ENCODE data around the gene ACTR6. TPM values are rescaled to one million over a fixed set of nuclear protein-coding genes. Genes with fewer than 3 reads are reported as not detected.
"Not testable (repeated sequence)": the region's sequence is repeated elsewhere in the genome, so short reads cannot be mapped to it uniquely, and the experiment has no call there.

Gene ACTR6
- total RNA-seq, 3 donors from 2014 or later, result 11.2 to 33.5 (median 21.0) TPM

DNA sequence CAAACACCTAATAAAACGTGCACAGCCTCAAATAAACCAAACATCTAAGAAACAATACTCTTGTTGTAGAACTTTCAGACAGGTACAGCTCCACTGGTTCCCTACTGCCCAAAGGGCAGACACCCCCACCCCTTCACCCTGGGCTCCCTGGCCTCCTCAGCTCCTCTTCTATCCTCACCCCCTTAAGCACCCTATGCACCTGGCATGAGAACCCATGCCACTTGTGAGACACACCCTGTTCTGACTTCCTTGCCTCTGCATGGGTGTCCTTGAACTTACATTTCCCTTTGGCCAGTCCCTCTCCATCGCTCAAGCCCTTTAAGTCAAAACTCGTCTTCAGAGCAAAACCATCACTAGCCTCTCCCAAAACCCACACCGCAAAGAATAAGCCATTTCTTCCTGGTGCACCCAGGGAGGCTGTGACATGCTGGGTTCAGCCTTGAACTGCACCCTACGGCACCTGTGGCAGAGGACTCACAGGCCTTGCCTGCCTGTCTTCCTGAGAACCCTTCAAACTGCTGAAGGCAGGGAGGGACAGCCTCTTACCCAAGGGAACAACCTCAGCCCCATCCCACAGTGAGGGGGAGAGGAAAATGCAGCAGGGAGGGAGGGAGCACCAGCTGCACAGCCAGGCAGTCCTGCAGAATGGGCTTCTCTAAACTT lies 12.6 kb upstream of the ACTR6 start:
- H3K36me3 ChIP-seq, result no peaks in the 10 kb centered on the region
- no peak for TF ChIP-seq POLR2AphosphoS5 (IDR thresholded peaks at IDR 0.05)
- TF ChIP-seq, protein P1, sequence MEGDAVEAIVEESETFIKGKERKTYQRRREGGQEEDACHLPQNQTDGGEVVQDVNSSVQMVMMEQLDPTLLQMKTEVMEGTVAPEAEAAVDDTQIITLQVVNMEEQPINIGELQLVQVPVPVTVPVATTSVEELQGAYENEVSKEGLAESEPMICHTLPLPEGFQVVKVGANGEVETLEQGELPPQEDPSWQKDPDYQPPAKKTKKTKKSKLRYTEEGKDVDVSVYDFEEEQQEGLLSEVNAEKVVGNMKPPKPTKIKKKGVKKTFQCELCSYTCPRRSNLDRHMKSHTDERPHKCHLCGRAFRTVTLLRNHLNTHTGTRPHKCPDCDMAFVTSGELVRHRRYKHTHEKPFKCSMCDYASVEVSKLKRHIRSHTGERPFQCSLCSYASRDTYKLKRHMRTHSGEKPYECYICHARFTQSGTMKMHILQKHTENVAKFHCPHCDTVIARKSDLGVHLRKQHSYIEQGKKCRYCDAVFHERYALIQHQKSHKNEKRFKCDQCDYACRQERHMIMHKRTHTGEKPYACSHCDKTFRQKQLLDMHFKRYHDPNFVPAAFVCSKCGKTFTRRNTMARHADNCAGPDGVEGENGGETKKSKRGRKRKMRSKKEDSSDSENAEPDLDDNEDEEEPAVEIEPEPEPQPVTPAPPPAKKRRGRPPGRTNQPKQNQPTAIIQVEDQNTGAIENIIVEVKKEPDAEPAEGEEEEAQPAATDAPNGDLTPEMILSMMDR (IDR thresholded peaks at IDR 0.05), result no peak
- TF ChIP-seq POLR2A (IDR thresholded peaks at IDR 0.05), result no peak
- DNase-seq (ENCODE audit: low spot score in 2 of 2), result no peak
- H3K27ac ChIP-seq, result no peak overlapping the region
- H3K4me3 ChIP-seq, result no peak overlapping the region
- H3K9me3 ChIP-seq, result no peaks in the 10 kb centered on the region
- no peaks in the 10 kb centered on the region for H3K27me3 ChIP-seq
- intact Hi-C loops (cut with DNase I; ENCODE audit: low total_unique reads), result loop anchor here (10.0 kb wide), 1 partner anchor 837 kb away; no protein-coding TSS in a partner anchor
- no peaks in the 10 kb centered on the region for H3K4me1 ChIP-seq

DNA sequence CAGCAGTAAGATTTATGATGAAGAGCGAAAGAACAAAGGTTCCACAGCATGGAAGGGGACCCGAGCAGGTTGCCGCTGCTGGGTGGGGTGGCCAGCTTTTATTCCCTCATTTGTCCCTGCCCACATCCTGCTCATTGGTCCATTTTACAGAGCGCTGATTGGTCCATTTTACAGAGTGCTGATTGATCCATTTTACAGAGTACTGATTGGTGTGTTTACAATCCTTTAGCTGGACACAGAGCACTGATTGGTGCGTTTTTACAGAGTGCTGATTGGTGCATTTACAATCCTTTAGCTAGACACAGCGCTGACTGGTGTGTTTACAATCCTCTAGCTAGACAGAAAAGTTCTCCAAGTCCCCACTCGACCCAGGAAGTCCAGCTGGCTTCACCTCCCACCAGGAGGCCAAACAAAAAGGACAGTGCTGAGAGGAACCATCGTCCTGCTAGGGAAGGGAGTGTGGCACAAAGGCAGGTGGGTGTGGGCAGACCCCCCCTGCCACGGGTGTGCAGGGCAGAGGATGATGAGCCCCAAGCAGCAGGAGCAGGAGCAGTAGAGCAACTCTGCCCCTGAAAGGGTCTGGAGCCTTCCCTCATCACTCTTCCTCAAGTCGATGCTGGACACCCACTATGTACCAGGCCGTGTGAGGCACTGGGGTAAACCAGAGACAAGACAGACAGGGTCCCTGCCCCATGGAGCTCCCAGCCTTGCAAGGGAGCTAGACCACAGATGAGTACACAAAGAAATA lies 11.6 kb upstream of the ACTR6 start:
- not testable (repeated sequence) for H3K4me3 ChIP-seq; H3K4me1 ChIP-seq; H3K27ac ChIP-seq; H3K36me3 ChIP-seq; H3K27me3 ChIP-seq; DNase-seq (ENCODE audit: low spot score in 2 of 2); H3K9me3 ChIP-seq
- intact Hi-C loops (cut with DNase I; ENCODE audit: low total_unique reads), result loop anchor here (10.0 kb wide), 1 partner anchor 836 kb away; no protein-coding TSS in a partner anchor

DNA sequence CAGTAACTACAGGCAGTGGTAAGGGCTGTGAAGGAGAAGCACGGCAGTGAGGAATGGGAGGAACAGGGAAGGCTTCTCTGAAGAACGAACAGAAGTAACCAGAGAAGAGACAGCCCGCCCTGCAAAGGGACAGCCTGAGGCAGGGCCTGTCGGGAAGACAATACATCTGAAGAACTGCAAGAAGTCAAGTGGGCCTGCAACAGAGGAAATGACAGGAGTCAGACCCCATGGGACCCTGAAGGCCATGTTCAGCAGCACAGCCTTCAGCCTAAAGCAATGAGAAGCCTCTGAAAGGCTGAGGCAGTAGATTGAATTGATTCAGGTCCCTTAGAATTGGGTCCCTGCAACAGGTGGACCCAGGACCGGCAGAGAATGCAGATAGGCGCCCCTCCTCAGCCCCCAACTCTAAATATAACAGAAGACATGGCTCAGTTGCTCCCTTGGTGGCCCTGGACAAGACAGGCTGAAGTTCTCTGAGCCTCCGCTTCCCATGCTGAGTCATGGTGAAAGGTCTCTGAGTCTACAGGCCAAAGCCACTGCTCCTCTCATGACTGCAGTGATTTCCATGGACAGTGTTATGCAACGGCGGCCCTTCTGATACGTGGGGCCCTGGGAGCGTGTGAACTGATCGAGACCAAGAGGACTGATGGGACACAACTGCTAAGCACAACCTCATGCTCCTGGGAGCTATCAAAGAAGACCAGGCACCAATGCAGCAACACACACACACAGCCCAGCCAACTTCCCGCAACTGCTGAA lies 10.8 kb upstream of the ACTR6 start:
- Histone ChIP-seq H3K27me3 (no peaks in the 10 kb centered on the region), H3K36me3 (no peaks in the 10 kb centered on the region), H3K9me3 (no peaks in the 10 kb centered on the region), H3K27ac (peak overlapping the region in 1 of 2 donors; percentile 25), H3K4me3 (no peak overlapping the region), H3K4me1 (no peaks in the 10 kb centered on the region)
- TF ChIP-seq POLR2AphosphoS5 (IDR thresholded peaks at IDR 0.05) (no peak), POLR2A (IDR thresholded peaks at IDR 0.05) (no peak)
- TF ChIP-seq, protein P1 (IDR thresholded peaks at IDR 0.05), result no peak
- DNase-seq (ENCODE audit: low spot score in 2 of 2), result no peak
- intact Hi-C loops (cut with DNase I; ENCODE audit: low total_unique reads), result loop anchor here (10.0 kb wide), 1 partner anchor 835 kb away; no protein-coding TSS in a partner anchor

DNA sequence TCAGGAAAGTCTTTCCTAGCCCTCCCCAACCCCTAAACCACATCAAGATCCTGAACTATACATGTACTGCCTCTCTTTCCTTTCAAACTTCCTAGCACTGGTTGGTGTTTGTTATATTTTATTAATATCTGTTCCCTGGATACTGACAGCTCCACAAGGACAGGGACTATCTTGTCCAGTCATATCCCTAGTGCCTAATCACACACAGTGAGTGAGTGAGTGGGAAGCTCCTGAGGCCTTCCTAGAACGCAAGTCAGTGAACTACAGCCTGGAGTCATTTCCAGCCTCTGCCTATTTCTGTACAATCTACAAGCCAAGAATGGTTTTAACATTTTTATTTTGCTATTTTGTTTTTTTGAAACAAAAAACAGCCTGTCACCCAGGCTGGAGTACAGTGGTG lies 7.5 kb upstream of the ACTR6 start:
- no peaks in the 10 kb centered on the region for H3K36me3 ChIP-seq
- H3K9me3 ChIP-seq, result no peaks in the 10 kb centered on the region
- H3K4me3 ChIP-seq, result no peak overlapping the region
- H3K27me3 ChIP-seq, result no peaks in the 10 kb centered on the region
- TF ChIP-seq POLR2AphosphoS5 (IDR thresholded peaks at IDR 0.05), result no peak
- TF ChIP-seq, protein P1 (IDR thresholded peaks at IDR 0.05), result no peak
- TF ChIP-seq POLR2A (IDR thresholded peaks at IDR 0.05), result no peak
- H3K4me1 ChIP-seq, result no peaks in the 10 kb centered on the region
- intact Hi-C loops (cut with DNase I; ENCODE audit: low total_unique reads), result no loop called here
- no peak overlapping the region for H3K27ac ChIP-seq
- no peak for DNase-seq (ENCODE audit: low spot score in 2 of 2)

DNA sequence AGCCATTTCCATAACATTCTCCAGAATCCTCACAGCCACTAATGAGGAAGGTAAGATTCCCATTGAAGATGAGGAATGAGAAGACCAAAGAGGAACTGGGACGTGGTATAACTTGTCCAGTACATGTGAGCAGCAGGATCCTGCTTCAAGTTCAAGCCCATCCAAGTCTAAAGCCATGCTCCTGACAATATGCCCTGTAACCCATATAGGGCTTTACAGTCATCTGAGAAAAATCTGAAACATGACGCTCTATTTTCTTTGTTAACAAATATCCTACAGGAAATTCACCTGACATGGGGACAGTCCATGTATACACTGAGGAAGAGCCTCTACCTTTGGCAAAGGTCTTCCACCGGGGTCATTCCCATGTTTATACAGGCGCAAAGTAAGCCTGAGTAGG lies 3.1 kb upstream of the ACTR6 start:
- Histone ChIP-seq H3K27me3 (no peaks in the 10 kb centered on the region), H3K9me3 (no peaks in the 10 kb centered on the region), H3K36me3 (no peaks in the 10 kb centered on the region), H3K4me3 (no peak overlapping the region), H3K27ac (no peak overlapping the region), H3K4me1 (no peaks in the 10 kb centered on the region)
- TF ChIP-seq POLR2A (IDR thresholded peaks at IDR 0.05) (no peak), POLR2AphosphoS5 (IDR thresholded peaks at IDR 0.05) (no peak)
- TF ChIP-seq, protein P1 (IDR thresholded peaks at IDR 0.05), result no peak
- intact Hi-C loops (cut with DNase I; ENCODE audit: low total_unique reads), result no loop called here
- no peak for DNase-seq (ENCODE audit: low spot score in 2 of 2)

Measured in breast epithelium (tissue), 4 donors.